ENCODE data around the gene TEAD4.

TEAD4 gene

GRCh38 chr12:2959192-2959504, at the start of gene TEAD4:
Gene TEAD4, plus strand, starts transcription at chr12:2959397.
- peak within 1 kb of the TSS; percentile 71; the same call in 1 of the 2 replicates for H3K9ac ChIP-seq (ENCODE audit: low read depth, low read length)
- H3K4me3 ChIP-seq (ENCODE audit: low read length): peak within 1 kb of the TSS; percentile 83
- peaks cover 28% of the 10 kb centered on the region for H3K4me1 ChIP-seq (ENCODE audit: insufficient read depth, low read length)
- peaks cover 20% of the 10 kb centered on the region for H3K27me3 ChIP-seq (ENCODE audit: insufficient read depth, low read length)
- H3K9me3 ChIP-seq (ENCODE audit: insufficient read depth, low read depth, low read length): no peaks in the 10 kb centered on the region
- no peaks in the 10 kb centered on the region for H3K36me3 ChIP-seq (ENCODE audit: insufficient read depth, low read depth, low read length)
- peak within 1 kb of the TSS; percentile 41 for H3K27ac ChIP-seq (ENCODE audit: low read length)

- Histone ChIP-seq H3K9ac (ENCODE audit: low read depth, low read length) (peak overlapping the region; percentile 18; the same call in 1 of the 2 replicates), H3K4me3 (ENCODE audit: low read length) (no peak overlapping the region), H3K4me1 (ENCODE audit: insufficient read depth, low read length) (peaks cover 23% of the 10 kb centered on the region), H3K27me3 (ENCODE audit: insufficient read depth, low read length) (no peaks in the 10 kb centered on the region), H3K9me3 (ENCODE audit: insufficient read depth, low read depth, low read length) (no peaks in the 10 kb centered on the region), H3K36me3 (ENCODE audit: insufficient read depth, low read depth, low read length) (peaks cover 18% of the 10 kb centered on the region), H3K27ac (ENCODE audit: low read length) (peak overlapping the region; percentile 0)
Measured at GRCh38 chr12:2912216-2912575, 47.0 kb upstream of the TEAD4 start.

GRCh38 chr12:2919249-2919648, 39.9 kb upstream of the TEAD4 start:
- H3K9ac ChIP-seq (ENCODE audit: low read depth, low read length): no peak overlapping the region
- H3K27me3 ChIP-seq (ENCODE audit: insufficient read depth, low read length): no peaks in the 10 kb centered on the region
- peaks cover 24% of the 10 kb centered on the region for H3K36me3 ChIP-seq (ENCODE audit: insufficient read depth, low read depth, low read length)
- no peak overlapping the region for H3K27ac ChIP-seq (ENCODE audit: low read length)
- peaks cover 6% of the 10 kb centered on the region; the same call in 1 of the 2 replicates for H3K4me1 ChIP-seq (ENCODE audit: insufficient read depth, low read length)
- no peaks in the 10 kb centered on the region for H3K9me3 ChIP-seq (ENCODE audit: insufficient read depth, low read depth, low read length)
- H3K4me3 ChIP-seq (ENCODE audit: low read length): no peak overlapping the region

- Histone ChIP-seq H3K27me3 (ENCODE audit: insufficient read depth, low read length) (no peaks in the 10 kb centered on the region), H3K9ac (ENCODE audit: low read depth, low read length) (peak overlapping the region; percentile 18; the same call in 1 of the 2 replicates), H3K4me3 (ENCODE audit: low read length) (0 out of 2 replicates have a peak overlapping the region, but pooled peaks have one; percentile 5), H3K4me1 (ENCODE audit: insufficient read depth, low read length) (peaks cover 6% of the 10 kb centered on the region; the same call in 1 of the 2 replicates), H3K36me3 (ENCODE audit: insufficient read depth, low read depth, low read length) (peaks cover 20% of the 10 kb centered on the region), H3K27ac (ENCODE audit: low read length) (no peak overlapping the region), H3K9me3 (ENCODE audit: insufficient read depth, low read depth, low read length) (no peaks in the 10 kb centered on the region)
Measured at GRCh38 chr12:2922329-2922728, 36.9 kb upstream of the TEAD4 start.

GRCh38 chr12:2923057-2923456, 36.1 kb upstream of the TEAD4 start:
- no peak overlapping the region for H3K4me3 ChIP-seq (ENCODE audit: low read length)
- H3K27ac ChIP-seq (ENCODE audit: low read length): no peak overlapping the region
- H3K4me1 ChIP-seq (ENCODE audit: insufficient read depth, low read length): peaks cover 6% of the 10 kb centered on the region; the same call in 1 of the 2 replicates
- no peak overlapping the region for H3K9ac ChIP-seq (ENCODE audit: low read depth, low read length)
- no peaks in the 10 kb centered on the region for H3K9me3 ChIP-seq (ENCODE audit: insufficient read depth, low read depth, low read length)
- H3K27me3 ChIP-seq (ENCODE audit: insufficient read depth, low read length): no peaks in the 10 kb centered on the region
- peaks cover 20% of the 10 kb centered on the region for H3K36me3 ChIP-seq (ENCODE audit: insufficient read depth, low read depth, low read length)

- no peak overlapping the region for H3K9ac ChIP-seq (ENCODE audit: low read depth, low read length)
- no peaks in the 10 kb centered on the region for H3K27me3 ChIP-seq (ENCODE audit: insufficient read depth, low read length)
- peaks cover 6% of the 10 kb centered on the region; the same call in 1 of the 2 replicates for H3K4me1 ChIP-seq (ENCODE audit: insufficient read depth, low read length)
- no peak overlapping the region for H3K27ac ChIP-seq (ENCODE audit: low read length)
- H3K4me3 ChIP-seq (ENCODE audit: low read length): no peak overlapping the region
- H3K36me3 ChIP-seq (ENCODE audit: insufficient read depth, low read depth, low read length): peaks cover 20% of the 10 kb centered on the region
- H3K9me3 ChIP-seq (ENCODE audit: insufficient read depth, low read depth, low read length): no peaks in the 10 kb centered on the region
Measured at GRCh38 chr12:2924019-2924418, 35.2 kb upstream of the TEAD4 start.

- Histone ChIP-seq H3K36me3 (ENCODE audit: insufficient read depth, low read depth, low read length) (peaks cover 20% of the 10 kb centered on the region), H3K4me3 (ENCODE audit: low read length) (no peak overlapping the region), H3K4me1 (ENCODE audit: insufficient read depth, low read length) (peaks cover 6% of the 10 kb centered on the region; the same call in 1 of the 2 replicates), H3K27ac (ENCODE audit: low read length) (no peak overlapping the region), H3K9me3 (ENCODE audit: insufficient read depth, low read depth, low read length) (no peaks in the 10 kb centered on the region), H3K27me3 (ENCODE audit: insufficient read depth, low read length) (no peaks in the 10 kb centered on the region), H3K9ac (ENCODE audit: low read depth, low read length) (no peak overlapping the region)
Measured at GRCh38 chr12:2925322-2925995, 33.7 kb upstream of the TEAD4 start.

GRCh38 chr12:2930865-2931264, 28.3 kb upstream of the TEAD4 start:
- H3K27ac ChIP-seq (ENCODE audit: low read length): no peak overlapping the region
- H3K27me3 ChIP-seq (ENCODE audit: insufficient read depth, low read length): no peaks in the 10 kb centered on the region
- no peaks in the 10 kb centered on the region for H3K4me1 ChIP-seq (ENCODE audit: insufficient read depth, low read length)
- no peak overlapping the region for H3K9ac ChIP-seq (ENCODE audit: low read depth, low read length)
- H3K4me3 ChIP-seq (ENCODE audit: low read length): no peak overlapping the region
- no peaks in the 10 kb centered on the region for H3K9me3 ChIP-seq (ENCODE audit: insufficient read depth, low read depth, low read length)
- H3K36me3 ChIP-seq (ENCODE audit: insufficient read depth, low read depth, low read length): peaks cover 49% of the 10 kb centered on the region

GRCh38 chr12:2933586-2933985, 25.6 kb upstream of the TEAD4 start:
- H3K27me3 ChIP-seq (ENCODE audit: insufficient read depth, low read length): no peaks in the 10 kb centered on the region
- H3K4me1 ChIP-seq (ENCODE audit: insufficient read depth, low read length): no peaks in the 10 kb centered on the region
- no peak overlapping the region for H3K9ac ChIP-seq (ENCODE audit: low read depth, low read length)
- H3K4me3 ChIP-seq (ENCODE audit: low read length): no peak overlapping the region
- H3K9me3 ChIP-seq (ENCODE audit: insufficient read depth, low read depth, low read length): no peaks in the 10 kb centered on the region
- H3K27ac ChIP-seq (ENCODE audit: low read length): no peak overlapping the region
- H3K36me3 ChIP-seq (ENCODE audit: insufficient read depth, low read depth, low read length): peaks cover 60% of the 10 kb centered on the region

GRCh38 chr12:2934371-2934770, 24.8 kb upstream of the TEAD4 start:
- Histone ChIP-seq H3K9ac (ENCODE audit: low read depth, low read length) (no peak overlapping the region), H3K4me1 (ENCODE audit: insufficient read depth, low read length) (no peaks in the 10 kb centered on the region), H3K4me3 (ENCODE audit: low read length) (no peak overlapping the region), H3K36me3 (ENCODE audit: insufficient read depth, low read depth, low read length) (peaks cover 68% of the 10 kb centered on the region), H3K27me3 (ENCODE audit: insufficient read depth, low read length) (no peaks in the 10 kb centered on the region), H3K27ac (ENCODE audit: low read length) (no peak overlapping the region), H3K9me3 (ENCODE audit: insufficient read depth, low read depth, low read length) (no peaks in the 10 kb centered on the region)

GRCh38 chr12:2936301-2936700, 22.9 kb upstream of the TEAD4 start:
- Histone ChIP-seq H3K4me1 (ENCODE audit: insufficient read depth, low read length) (no peaks in the 10 kb centered on the region), H3K27ac (ENCODE audit: low read length) (no peak overlapping the region), H3K36me3 (ENCODE audit: insufficient read depth, low read depth, low read length) (peaks cover 75% of the 10 kb centered on the region), H3K9me3 (ENCODE audit: insufficient read depth, low read depth, low read length) (no peaks in the 10 kb centered on the region), H3K4me3 (ENCODE audit: low read length) (no peak overlapping the region), H3K9ac (ENCODE audit: low read depth, low read length) (no peak overlapping the region), H3K27me3 (ENCODE audit: insufficient read depth, low read length) (no peaks in the 10 kb centered on the region)

- no peak overlapping the region for H3K27ac ChIP-seq (ENCODE audit: low read length)
- no peaks in the 10 kb centered on the region for H3K27me3 ChIP-seq (ENCODE audit: insufficient read depth, low read length)
- no peak overlapping the region for H3K9ac ChIP-seq (ENCODE audit: low read depth, low read length)
- no peaks in the 10 kb centered on the region for H3K4me1 ChIP-seq (ENCODE audit: insufficient read depth, low read length)
- H3K4me3 ChIP-seq (ENCODE audit: low read length): no peak overlapping the region
- H3K9me3 ChIP-seq (ENCODE audit: insufficient read depth, low read depth, low read length): no peaks in the 10 kb centered on the region
- peaks cover 63% of the 10 kb centered on the region for H3K36me3 ChIP-seq (ENCODE audit: insufficient read depth, low read depth, low read length)
Measured at GRCh38 chr12:2937500-2937899, 21.7 kb upstream of the TEAD4 start.
